GM19452 (cell line): ENCODE data around the gene IER5.
A peak's percentile ranks its signal among the peaks of the same experiment; 100 is the strongest.

ENCODE experiments used
- ATAC-seq: cut with Tn5 transposase; IDR thresholded peaks from one replicate; pipeline ENCODE4 v1.9.1; 2021; ENCODE audit not compliant: unreplicated experiment

The IER5 gene

DNA sequence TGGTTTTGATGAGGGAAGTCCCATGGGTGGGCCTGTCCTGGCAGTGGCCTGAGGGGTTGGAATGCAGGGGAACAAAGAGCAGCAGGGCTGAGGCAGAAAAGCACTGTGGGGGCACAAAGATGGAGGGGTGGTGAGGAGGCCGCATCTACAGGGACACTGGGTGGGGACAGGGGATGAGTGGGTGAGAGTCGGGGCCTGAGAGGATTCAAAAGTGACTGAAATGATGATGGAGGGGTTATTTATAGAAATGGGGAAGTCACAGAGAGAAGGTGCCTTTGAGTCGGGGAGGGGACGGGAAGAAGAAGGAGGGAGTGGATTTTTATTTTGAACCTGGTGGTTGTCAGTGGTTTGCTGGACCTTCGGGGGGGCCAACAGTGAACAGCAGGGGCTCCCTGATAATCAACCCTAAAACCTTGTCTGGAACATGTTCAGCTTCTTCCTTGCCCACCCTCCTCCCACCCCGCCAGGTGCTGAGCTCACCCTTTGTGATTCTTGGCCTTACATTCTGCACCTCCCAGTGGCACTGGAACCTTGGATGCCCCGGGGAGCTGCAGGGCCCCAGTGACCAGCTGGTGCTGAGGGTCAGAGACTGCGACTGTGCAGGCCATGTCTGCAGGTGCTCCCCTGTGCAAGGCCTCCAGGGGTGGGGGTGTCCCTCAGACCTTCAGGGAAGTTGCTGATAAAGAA is 42.9 kb downstream of the IER5 start:
- ATAC-seq: no peak

DNA sequence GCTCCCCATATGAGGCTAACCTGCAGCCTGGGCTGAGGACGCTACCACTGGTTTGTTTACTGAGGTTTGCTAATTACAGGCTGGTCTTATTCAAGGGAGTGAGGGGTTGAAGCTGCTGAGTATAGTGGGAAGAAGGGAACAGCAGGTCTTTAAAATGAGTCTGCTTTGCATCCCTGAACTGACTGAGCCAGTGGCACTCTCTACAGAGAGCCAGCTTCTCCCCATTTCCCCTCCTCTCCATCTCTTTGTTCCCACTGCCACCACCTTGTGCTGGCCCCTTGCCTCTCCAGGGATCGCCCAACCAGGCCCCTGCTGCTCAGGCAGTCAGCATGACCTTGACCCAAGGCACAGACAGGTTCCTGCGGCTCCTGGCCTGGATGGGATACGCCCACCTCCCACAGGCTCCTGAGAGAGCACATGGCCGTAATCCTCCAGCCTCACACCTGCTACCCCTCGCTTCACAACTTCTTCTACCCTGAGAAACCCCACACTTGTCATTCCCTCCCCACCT is 45.0 kb downstream of the IER5 start:
- no peak for ATAC-seq

DNA sequence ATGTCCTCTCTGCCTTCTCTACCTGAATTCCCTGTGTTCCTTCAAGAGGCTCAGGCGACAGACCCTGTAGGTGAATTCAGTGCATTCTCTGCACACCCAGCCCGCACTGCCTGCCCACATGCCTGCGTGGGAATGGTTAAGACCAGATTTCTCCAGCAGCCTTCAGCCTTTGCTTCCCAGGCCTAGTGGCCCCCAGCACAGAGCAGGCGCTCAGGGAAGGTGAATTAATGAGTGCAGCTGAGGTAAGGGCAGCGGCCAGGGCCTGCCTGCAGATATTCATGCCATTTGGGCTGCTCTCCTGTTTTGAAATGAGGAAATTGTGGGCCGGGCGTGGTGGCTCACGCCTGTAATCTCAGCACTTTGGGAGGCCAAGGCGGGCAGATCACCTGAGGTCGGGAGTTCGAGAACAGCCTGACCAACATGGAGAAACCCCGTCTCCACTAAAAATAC is 45.5 kb downstream of the IER5 start:
- no peak for ATAC-seq

DNA sequence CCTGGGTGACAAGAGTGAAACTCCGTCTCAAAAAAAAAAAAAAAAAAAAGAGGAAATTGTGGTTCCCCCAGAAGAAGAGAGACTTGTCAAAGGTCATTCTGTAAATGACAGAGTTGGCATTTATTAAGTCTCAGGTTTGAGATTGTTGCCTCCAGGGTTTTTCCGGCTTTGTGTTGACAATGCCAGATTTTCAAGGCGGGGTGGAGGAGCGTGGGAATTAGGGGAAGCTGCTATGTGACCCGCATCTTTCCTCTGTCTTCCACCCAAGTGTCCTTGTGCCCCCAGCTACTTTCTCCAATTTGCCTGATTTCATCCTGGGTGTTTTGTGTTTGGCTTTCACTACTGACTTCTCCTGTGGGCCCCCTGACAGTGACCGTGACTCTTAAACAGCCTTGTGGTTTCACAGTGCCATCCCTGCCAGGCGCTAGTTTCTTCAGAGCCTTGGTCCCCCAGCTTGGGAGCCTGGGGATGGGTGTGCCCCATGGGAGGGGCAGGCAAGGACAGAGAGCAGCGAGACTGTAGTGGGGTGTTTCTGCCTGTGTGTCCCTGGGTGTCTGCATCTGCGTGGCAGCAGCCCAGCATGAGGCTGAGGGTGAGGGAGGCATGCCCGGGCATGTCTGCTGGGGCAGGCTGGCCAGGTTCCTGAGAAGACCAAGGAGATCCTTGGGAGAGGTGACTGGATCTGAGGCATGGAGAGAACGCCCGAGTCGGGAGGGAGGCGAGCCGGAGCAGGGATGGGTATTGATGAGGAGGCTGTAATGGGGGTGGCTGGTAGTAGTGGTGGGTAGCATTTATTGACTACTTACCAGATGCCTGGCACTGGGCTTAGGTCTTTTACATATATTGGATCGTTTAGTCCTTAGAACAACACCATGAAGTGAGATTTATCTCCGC is 46.3 kb downstream of the IER5 start:
- ATAC-seq: peak; percentile 32

DNA sequence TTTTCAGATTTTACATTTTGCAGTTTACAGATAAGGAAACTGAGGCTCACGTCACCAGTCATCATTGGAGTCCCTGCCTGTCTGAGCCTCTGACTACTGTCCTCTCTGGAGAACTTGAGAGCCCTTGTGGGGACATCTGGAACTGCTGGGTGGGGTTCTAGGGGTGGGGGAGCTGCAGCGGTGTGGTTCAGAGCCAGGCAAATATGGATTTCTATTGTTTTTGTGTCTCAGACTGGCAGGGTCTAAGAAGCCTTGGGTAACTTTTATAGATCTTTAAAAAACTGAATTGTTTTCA is 46.9 kb downstream of the IER5 start:
- ATAC-seq: no peak

DNA sequence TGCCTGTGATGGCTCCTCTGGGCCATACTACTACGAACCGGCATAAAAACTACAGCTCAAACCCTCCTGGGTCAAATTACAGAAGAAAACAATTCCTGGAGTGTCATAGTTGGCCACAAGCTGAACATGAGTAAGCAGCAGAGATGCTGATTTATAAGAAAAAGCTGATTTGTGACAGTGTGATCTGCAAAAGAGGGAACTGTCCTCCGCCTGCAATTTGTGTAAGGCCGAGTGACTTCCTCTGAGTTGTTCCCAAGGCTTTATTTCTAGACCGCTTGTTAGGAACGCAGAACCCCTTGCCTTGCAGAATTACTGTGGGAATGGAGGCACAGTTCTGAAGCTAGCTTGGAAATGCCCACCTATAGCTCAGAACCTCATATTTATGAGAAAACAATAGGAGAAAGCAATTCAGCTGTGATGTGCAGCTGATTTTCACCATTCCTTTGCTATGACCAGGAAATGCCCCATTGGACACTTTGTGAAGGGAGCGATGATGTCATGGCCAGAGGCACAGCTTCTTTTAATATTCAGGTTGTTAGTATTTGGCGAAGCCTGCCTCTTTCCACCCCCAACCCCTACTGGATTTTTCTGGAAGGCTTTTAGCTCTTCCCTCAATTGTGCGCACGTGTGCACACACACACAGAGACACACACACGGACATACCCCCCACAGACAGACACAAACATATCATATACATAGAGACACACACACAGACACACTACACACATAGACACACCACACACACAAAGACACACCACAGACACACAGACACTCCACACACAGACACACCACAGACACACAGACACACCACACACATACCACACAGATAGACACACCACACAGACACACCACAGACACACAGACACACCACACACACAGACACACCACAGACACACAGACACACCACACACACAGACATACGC is 47.6 kb downstream of the IER5 start:
- ATAC-seq: no peak

DNA sequence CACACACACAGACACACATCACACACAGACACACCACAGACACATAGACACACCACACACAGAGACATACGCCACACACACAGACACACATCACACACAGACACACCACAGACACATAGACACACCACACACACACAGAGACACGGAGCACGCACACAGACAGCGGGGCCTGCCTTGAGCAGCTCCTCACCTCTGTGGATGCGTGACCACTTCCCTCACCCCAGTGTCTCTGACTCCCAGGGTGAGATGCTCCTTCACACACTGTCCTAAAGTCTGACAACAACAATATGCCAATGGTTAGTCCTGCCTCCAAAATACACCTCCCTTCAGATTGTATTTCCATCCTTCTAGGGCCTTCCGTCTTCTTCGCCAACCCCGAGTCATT is 48.2 kb downstream of the IER5 start:
- ATAC-seq: no peak

DNA sequence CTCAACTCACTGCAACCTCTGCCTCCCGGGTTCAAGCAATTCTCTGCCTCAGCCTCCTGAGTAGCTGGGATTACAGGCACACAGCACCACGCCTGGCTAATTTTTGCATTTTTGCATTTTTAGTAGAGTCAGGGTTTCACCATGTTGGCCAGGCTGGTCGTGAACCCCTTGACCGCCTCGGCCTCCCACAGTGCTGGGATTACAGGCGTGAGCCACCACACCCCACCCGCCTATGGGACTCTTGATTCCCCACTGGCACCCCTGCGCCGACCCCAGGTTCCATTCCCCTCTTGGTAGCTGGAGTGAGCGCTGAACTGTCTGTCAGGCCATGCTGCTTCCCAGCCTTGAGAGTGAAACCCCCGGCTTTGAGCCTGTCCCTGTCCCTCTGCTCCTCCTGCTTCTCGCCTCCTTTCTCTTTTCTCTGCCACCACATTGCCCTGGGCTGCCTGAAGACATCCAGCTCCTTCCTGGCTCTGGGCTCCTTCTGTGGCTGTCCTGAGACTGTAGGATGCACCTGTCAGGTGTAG is 48.8 kb downstream of the IER5 start:
- no peak for ATAC-seq

DNA sequence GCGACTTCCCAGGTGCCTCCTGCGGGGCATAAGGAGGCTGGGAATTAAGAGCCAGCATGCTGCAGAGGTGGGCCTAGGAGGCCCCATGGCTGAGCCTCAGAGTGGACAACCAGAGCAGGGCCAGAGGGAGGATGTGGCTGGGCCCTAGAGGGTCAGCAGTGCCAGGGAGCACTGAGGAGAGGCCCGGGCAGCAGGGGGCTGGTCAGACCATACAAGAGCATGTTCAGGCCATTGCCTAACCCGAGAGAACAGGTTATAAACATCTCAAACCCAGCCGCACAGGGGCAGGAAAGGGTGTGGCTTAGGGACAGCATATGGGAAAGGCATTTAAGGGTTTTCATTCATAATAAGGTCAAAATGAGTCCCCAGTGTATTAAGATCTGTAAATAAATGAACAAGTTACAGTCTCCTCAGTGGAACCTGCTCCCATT is 51.1 kb downstream of the IER5 start:
- no peak for ATAC-seq

DNA sequence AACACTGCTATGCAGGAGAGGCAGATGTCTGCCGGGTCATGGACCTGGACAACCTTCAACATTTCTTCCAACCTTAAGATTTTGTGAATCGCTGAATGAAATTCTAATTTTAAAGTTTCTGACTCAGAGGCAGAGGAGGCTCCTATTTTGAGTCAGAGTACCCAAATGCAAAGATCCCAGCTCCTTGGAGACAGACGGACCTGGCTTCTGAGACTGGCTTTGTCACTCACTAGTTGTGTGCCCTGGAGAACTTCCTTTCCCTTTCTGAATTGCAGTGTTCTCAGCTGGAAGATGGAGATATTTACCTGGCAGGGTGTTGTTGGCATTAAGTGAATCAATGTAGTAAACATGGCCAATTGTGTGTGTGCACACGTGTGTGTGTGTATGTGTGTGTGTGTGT is 51.9 kb downstream of the IER5 start:
- ATAC-seq: no peak

DNA sequence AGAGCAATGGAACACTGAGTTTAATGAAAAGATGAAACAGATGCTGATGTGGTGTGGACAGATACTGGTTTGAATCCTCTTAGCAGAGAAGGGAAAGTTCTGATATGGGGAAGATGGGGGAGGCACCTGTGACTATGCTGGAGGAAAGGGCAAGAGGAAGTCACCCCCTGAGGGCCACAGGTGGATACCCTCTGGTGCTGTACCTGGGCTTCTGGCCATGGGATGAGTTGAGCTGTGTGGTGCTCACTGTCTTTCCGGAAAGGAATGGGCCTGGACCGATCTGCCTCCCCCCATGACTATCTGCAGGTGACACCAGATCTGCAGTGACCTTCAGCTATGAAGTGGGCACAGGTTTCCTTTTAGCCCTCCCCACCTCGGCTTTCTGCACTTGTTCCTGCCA is 52.4 kb downstream of the IER5 start:
- no peak for ATAC-seq

DNA sequence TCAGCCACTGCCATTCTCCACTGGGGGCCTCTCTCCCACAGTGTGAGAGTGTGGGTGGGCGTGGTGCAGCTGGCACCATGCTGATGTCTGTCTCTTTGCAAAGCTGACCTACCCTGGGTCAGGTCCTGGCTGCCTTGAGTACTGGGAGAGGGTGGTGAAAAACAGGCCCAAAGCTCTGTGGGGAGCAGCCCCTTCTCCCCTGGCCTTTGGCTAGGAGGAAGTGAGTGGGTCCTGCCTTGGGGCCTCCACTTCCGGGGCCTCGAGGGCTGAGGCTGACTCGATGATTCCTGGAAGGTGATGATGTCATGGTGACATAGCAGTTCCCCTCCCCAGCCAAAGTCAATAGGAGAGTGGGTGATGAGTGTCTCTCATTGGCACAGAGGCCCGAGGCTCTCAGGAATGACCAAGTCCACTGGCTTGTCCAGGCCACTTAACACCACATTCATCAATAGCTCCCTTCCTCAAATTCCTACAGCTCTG is 53.0 kb downstream of the IER5 start:
- ATAC-seq: no peak
